Cortex of kidney (tissue), 1 donor: ENCODE data around the gene CRTC2.
"Not testable (repeated sequence)": the region's sequence is repeated elsewhere in the genome, so short reads cannot be mapped to it uniquely, and the experiment has no call there.

Source experiments
- DNase-seq: peaks from one replicate; lab custom pipeline; 2025; lab: John Stamatoyannopoulos, UW

The CRTC2 gene, protein sequence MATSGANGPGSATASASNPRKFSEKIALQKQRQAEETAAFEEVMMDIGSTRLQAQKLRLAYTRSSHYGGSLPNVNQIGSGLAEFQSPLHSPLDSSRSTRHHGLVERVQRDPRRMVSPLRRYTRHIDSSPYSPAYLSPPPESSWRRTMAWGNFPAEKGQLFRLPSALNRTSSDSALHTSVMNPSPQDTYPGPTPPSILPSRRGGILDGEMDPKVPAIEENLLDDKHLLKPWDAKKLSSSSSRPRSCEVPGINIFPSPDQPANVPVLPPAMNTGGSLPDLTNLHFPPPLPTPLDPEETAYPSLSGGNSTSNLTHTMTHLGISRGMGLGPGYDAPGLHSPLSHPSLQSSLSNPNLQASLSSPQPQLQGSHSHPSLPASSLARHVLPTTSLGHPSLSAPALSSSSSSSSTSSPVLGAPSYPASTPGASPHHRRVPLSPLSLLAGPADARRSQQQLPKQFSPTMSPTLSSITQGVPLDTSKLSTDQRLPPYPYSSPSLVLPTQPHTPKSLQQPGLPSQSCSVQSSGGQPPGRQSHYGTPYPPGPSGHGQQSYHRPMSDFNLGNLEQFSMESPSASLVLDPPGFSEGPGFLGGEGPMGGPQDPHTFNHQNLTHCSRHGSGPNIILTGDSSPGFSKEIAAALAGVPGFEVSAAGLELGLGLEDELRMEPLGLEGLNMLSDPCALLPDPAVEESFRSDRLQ

DNA sequence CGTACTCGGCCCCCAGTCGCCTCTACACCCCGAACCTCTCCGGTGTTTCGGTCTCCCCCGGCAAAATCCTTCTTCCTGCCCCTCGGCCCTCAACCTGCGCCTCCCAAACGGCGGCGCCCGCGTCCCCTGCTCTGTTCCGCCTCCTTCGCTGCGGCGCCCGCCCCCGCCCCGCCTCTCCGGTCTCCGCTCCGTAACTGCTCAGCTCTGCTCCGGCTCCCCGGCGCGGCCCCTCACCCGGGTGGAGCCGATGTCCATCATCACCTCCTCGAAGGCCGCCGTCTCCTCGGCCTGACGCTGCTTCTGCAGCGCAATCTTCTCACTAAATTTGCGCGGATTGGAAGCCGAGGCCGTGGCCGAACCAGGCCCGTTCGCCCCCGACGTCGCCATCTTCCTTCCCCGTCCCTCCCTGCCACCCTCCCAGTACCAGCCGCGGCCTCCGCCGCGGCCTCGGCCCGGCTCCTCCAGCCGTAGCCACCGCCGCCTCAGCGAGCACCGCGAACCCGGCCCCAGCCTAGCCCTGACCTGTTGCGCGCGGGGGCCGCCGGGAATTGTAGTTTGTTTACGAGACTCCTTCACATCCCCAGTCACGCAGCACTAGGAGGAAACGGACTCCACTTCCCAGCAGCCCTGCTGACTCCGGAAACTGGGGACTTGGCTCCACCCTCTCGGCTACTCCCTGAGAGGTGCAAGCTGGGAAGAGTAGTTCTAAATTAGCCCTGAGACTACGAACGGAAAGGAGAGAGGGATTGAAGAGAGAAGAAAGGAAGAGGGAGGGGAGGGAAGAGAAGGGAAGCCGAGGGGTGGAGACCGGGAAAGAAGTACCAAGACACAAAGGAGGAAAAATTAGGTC, at the start of gene CRTC2:
Gene CRTC2 (minus strand): TSS at position 502 of the 850 bp plus-strand sequence. CDS start 115 bp downstream, at position 387.
- DNase-seq, result peak; percentile 35

DNA sequence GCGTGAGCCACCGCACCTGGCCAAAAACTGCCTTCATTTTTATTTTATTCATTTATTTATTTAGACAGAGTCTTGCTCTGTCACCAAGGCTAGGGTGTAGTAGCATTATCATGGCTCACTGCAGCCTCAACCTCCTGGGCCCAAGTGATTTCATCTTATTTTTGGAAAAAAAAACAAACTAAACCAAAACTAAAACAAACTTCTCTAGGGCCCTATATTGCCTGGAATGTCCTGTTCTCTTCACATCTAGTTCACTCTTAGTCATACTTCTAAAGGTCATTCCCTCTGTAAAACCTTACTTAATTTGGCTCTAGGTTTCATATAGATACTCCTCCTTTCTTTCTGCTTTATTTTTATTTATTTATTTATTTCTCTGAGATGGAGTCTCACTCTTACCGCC, 47.7 kb upstream of the CRTC2 start:
- DNase-seq, result no peak

DNA sequence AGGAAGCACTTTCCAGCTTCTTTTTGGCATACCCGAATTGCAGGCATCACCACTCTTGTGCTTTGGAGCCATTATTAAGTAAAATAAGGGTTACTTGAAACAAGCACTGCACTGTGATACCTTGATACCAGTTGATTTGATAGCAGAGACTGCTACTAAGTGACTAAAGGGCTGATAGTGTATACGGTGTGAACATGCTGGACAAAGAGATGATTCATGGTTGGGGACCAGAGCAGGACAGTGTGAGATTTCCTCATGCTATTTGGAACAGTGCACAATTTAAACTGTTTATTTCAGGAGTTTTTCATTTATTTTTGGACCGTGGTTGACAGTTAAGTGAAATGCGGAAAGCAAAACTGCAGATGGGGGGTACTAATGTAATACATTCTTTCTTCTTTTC, 42.0 kb upstream of the CRTC2 start:
- DNase-seq, result no peak

DNA sequence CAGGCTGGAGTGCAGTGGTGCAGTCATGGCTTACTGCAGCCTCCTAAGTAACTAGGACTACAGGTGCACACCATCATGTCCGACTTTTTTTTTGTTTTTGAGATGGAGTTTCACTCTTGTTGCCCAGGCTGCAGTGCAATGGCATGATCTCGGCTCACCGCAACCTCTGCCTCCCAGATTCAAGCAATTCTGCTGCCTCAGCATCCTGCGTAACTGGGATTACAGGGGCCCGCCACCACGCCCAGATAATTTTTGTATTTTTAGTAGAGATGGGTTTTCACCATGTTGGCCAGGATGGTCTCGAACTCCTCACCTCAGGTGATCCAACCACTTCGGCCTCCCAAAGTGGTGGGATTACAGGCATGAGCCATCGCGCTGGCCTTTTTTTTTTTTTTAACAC, 38.5 kb upstream of the CRTC2 start:
- not testable (repeated sequence) for DNase-seq

DNA sequence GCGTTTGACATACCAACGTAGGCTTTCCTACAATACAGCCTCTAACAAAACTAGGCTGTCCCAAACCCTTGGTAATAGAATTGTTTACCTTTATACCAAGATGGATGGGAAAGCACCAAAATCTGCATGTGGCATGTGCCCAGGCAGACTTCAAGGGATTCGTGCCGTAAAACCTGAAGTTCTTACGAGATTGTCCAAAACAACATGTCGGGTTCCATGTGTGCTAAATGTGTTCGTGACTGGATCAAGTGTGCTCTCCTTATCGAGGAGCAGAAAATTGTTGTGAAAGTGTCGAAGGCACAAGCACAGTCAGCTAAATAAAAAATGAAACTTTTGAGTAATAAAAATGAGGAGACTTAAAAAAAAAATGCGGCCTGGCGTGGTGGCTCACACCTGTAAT, 37.2 kb upstream of the CRTC2 start:
- no peak for DNase-seq

DNA sequence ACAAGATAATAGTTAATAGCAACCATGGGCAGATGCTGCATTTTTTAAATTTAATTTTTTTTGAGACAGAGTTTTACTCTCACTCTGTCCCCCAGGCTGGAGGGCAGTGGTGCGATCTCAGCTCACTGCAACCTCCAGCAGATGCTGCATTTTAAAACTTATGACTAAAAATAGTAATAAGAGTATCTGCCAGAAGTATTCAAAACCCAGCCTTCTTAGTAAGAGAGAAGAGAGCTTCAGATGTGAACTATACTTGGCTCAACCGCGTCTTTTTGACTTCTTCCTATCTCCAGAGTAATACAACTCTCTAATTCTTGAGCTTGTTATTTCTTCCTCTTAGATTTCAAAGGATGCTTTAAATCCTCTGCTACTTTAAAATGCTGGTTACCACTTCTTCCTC, 36.8 kb upstream of the CRTC2 start:
- DNase-seq, result no peak

DNA sequence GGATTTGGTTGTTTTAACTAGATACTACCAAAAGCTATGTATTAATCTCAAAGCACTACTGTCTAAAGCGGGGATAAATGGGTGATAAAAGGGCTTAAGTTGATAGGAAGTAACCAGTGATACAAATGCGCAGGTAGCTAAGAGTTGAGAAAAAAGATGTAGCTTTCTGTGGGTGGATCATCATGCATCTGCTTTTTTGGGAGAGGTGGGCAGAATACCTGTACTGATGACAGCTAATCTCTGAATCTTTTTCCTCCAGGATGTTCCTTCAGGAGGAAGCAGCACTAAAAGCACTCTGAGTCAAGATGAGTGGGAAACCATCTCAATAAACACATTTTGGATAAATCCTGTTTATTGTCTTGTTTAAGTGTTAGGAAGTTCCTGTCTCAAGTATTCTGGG, 33.4 kb upstream of the CRTC2 start:
- no peak for DNase-seq

DNA sequence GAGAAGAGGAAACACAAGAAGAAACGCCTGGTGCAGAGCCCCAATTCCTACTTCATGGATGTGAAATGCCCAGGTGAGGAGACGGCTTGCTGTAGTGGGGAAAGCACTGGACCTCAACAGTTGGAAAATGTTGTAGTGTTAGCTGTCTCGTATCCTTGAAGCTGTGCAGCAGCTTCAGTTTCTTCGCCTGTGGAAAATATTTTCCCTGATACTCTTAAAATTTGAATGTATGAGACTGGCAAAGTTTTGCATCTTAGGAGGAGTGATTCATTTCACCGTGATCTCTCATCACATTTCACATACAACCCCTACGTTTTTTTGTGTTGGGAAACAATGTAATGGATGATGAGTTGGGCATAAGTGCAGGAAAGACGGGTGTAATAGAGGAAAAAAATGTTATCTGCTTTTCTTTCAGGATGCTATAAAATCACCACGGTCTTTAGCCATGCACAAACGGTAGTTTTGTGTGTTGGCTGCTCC, 32.8 kb upstream of the CRTC2 start:
- no peak for DNase-seq

DNA sequence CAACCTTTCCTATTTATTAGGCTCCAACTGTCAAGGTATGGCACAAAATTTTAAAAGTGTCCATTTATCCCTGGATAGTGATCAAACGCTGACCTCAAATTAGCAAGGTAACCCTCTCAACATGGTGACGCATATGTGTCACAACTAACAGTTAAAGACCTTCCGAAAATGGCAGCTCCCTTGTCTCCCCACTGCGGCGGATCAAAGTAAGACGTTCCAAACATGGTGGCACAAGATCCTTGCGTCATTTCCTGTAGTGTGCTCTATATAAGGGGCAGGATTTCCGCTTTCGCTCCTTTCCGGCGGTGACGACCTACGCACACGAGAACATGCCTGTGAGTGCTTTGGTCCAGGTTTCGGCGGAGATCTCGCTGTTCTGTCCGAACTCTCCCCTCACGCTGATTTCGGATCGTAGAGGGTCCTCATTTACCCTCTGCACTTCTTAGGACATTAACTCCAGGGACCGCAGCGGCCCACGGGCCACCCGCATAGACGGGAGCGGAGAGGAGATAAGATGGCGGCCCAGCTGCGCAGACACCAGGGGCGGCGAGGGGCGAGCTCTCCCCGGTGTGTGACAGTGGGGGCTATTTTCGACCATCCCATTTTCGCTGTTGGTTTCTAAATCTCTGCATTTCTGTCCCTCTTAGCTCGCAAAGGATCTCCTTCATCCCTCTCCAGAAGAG, 32.2 kb upstream of the CRTC2 start, which contains the start of gene RPS27:
Gene RPS27 (plus strand): TSS at position 295 of the 683 bp plus-strand sequence. CDS start 35 bp downstream, at position 330.
- DNase-seq, result no peak

DNA sequence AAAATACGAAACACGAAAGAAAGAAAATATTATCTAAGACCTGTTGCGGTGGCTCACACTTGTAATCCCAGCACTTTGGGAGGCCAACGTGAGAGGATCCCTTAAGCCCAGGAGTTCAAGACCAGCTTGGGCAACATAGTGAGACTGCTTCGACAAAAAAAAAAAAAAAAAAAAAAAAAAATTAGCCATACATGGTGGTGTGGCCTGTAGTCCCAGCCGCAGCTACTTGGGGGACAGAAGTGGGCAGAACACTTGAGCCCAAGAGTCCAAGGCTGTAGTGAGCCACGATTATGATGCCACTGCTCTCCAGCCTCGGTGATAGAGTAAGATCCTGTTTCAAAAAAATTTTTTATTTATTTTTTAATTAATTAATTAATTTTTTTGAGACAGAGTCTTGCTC, 29.2 kb upstream of the CRTC2 start:
- no peak for DNase-seq

DNA sequence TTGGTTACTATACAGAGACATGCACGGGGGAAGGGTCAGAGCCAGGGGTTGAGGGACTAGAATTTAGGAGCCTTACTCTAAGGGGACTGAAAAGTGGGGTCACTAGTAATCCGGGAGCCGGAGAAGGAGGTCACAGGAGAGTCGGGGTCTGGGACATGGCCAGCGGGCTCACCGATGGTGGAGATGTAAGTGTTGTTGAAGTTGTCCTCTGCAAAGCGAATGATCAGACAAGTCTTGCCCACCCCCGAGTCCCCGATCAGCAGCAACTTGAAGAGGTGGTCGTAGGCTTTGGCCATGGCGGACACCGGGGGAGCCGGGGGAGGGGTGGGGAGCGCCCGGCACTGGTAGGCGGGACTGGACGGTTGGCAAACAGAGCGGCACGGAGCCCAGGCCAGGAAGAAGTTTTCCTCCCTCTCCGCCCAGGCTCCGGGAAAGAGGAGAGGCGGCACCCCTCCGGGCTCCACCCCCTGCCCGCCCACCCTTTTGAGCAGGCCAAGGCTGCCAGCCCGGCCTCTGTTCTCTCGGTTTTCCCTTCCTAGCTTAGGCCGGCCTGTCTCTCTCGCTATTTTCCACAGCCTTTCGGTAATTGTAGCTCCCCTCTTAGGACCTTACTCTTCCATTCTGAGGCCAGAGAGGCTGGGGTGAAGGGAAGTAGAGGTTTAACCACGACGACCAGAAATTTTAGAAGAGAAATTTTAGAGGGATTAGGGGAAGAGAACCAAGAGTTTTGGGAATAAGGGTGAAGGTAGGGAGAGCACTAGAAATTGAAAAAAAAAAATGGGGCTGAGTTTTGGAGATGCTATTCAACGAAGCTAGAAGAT, 27.7 kb upstream of the CRTC2 start, which contains the start of gene RAB13:
Gene RAB13 (minus strand): TSS at position 399 of the 821 bp plus-strand sequence. CDS start 103 bp downstream, at position 296.
- DNase-seq, result no peak

DNA sequence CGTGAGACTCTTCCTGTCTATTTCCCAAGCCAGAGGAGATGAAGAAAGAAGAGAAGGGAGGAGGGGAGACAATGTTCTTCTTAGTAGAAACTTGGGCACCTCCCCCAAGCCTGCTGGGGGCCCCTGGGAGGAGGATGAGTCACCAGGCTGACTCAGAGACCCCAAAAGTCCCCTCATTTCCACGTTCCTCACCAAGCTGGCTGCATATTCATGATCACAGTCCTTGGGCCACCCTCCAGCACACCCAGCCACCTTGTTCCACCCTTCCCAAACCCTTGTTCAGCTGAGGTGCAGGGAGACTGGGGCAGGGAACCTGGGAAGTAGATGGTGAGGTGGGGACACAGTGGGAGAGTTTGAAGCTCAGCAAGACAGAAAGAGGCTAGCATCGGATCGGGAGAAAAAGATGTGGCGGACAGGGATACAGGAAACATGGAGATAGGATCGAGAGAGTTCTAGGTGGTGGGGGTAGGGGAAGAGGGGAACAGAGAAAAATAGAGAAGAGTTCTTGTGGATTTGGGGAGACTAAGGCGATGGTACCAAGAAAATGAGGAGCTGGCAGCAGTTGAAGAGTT, 27.0 kb upstream of the CRTC2 start:
- DNase-seq, result no peak

DNA sequence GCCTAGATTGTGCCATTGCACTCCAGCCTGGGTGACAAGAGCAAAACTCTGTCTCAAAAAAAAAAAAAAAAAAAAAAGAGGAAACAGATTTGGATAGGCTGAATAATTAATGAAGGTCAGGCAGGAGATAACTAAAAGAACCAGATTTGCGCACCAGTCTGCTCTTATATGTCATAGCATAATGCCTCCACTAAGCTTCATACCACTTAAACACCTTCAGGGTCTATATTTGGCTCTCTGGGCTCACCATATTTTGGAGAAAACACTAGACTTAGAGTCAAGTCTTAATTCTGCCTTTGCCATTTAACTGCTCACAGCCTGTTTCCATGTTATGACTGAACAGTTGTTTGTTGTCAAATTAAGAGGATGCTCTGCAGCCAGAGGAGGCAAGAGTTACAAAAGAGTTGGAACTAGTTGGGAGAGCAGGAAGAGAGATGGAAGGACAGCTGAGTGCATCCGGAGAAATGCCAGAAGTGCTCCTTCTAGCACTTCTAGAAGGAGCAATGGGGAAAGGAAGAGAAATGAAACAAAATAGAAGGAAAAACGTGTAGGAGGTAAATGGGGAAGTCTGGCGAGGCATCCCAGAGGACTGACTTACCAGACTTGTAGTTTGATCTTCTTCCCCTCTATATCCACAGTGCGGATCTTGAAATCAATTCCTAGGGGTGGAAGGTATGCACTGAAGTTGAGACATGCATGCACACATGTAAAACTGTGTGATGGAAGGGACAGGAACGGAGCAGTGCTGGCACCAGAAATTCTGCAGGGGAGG, 25.9 kb upstream of the CRTC2 start:
- DNase-seq, result no peak

DNA sequence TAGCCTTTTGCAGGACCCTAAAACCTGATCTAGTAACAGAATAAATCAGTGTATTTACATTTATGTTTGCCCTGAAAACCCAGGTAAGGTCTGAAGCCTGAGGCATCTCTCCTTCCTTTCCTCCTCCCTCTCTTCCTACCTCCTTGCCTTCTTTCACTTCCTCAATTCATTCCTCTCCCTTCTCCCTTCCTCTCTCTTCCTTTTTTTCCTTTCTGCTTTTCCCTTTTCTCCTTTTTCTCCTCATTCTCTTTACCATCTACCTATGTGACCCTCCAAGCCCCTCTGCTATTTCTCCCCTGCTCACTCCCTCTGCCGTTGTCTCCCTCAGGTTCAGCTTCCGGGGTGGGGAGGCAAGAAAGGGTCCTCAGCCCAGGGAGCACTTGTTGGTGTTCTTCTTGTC, 23.3 kb upstream of the CRTC2 start:
- DNase-seq, result not testable (repeated sequence)

DNA sequence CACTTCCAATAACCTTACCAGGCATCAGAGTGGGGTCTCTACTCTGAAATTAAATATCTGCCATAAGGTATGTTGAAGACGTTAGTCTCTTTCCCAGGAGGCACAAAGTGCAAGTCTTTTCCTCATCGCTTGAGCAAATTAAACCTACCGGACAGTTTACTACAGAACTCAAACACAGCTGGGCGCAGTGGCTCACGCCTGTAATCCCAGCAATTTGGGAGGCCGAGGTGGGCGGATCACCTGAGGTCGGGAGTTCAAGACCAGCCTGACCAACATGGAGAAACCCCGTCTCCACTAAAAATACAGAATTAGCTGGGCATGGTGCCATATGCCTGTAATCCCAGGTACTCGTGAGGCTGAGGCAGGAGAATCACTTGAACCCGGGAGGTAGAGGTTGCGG, 20.7 kb upstream of the CRTC2 start:
- not testable (repeated sequence) for DNase-seq

DNA sequence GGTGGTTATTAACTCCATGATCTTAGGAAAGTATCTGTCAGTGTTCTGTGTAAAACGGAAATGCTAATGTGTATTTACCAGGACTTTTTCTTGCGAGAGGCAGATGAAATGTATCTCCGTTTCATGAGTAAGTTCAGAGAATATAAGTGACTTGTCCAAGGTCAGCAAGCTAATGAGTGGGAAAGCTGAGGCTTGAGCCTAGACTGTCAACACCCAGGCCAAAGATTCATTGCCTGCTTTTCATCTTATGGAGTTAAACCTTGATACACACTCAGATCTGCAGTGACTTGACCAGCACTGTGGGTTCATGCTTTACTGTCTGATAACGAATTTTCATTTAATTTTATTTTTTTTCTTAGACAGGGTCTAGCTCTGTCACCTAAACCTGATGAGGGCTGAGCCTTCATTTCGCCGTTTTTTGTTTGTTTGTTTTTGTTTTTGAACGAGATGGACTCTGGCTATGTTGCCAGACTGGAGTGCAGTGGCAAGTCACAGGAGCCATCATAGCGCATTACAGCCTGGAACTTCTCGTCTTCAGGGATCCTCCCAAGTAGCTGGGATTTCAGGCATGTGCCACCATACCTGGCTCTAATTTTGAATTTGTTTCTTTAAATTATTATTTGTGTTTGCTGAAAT, 20.0 kb upstream of the CRTC2 start:
- no peak for DNase-seq

DNA sequence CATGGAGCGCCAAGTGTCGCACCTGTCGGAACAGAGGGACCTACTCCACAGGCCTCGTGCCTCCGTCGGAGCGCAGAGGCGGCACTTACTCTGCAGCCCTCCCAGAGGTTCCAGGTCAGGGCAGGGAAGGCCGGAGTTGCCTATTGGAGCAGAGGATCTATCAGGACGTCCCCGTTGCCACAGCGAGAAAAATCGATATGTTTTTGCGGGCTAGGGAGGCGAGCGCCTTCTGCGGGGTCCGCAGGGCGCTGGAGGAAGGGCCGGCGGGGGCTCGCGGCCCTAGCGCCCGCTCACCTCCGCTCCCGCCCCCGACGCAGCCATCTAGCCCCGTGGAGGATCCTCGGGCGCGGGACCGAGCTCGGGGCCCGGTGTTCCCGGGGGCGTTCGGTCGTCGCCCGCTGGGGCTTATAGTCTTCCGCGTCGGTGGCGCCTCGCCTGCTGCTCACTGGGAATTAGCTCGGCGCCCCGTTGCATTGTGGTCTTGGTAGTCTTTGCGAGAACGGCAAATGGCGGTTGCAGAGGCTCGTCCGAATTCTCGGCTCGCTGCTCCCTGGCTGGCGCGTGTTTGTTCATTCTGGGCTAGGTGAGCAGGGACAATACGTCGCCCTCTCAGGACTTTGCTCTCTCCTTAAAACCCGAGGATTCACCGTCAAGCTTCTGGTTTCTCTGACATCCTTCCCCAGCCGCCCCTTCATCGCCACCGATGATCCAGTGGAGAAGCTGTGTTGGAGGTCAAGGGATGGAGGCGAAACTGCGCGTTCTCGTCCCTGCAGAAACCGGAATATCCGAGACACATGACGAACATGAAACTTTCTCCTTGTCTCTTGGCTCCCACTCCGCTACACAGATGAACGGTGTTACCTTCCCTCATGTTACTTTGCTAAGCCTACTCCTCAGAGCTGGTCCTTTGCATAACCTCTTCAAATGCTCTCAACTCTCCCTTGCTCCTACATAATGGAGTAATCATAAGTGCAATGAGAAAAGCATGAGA, 19.1 kb upstream of the CRTC2 start, which contains the start of gene JTB:
Gene JTB (minus strand): TSS at position 425 of the 991 bp plus-strand sequence. CDS start 422 bp downstream, at position 3.
- DNase-seq, result no peak
